Measurements from ENCODE around the gene ANKRD63.

DNA sequence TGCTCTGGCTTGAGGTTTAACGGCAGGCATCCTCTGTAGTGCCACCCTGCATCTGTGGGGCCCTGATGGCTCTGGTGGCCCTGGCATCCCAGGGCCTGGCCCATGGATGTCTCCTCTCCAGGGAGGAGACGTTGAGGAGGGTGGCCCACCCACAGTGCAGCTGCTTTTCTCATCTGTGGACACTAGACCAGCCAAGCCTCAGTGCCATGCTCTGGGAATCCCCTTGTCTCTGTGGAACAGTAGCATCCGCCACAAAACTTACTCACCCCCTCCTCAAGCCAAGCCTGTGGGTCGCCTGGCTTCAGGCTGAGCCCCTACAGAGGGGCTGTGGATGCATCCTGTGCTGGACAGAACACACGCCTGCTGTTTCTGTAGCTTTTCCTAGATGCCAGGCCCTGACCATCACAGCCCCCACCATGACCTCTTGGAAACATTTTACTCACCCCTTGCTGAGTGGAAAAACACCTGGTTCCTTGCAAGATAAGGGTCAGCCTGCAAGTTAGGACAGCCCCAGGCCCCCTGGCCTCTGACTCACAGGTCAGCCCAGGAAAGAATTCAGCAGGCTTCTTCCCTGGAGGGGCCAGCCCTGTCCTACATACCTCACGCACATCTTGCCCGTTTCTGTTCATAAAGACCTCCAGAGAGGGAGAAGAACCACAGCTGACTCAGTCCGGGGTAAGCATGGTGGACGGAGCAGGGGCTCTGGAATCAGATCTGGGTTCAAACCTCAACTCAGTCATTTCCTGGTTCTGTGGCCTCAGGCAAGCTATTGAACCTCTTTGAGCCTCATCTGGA is 25.0 kb downstream of the ANKRD63 start:
- TF ChIP-seq EZH2 (IDR thresholded peaks at IDR 0.05; ENCODE audit: borderline replicate concordance, insufficient read depth, low read depth, low read length, poor library complexity, severe bottlenecking) (no peak), CTCF (IDR thresholded peaks at IDR 0.05) (no peak)

Data from B cell (primary cell).